A549 (cell line): ENCODE data around the gene NXN. TPM values are rescaled to one million over a fixed set of nuclear protein-coding genes. Genes with fewer than 3 reads are reported as not detected.

Source experiments
- ATAC-seq, 2 experiments: fragments of 200-7000 bp in 1 of 2; fragments of >200 bp in 1 of 2; cut with Nextera tagmentation in 1 of 2; cut with Tn5 transposase in 1 of 2; 3 replicates each; pipeline versions ENCODE4 v1.8.0 to v1.9.1; 2018 to 2020; ENCODE audit warnings: mild to moderate bottlenecking in 1 of 2, moderate library complexity in 1 of 2
- CTCF ChIA-PET: fragments of 300-600 bp; sonication (Branson Sonifier 250); formaldehyde crosslinking; extraction: SDS; loops from one replicate; lab custom pipeline; 2021; ENCODE audit warnings: antibody characterized with exemption, inconsistent platforms; lab: Yijun Ruan, JAX
- POLR2A ChIA-PET: fragments of 350-600 bp; formaldehyde crosslinking; extraction: SDS; loops from one replicate; lab custom pipeline; 2021; ENCODE audit warnings: antibody characterized with exemption, inconsistent platforms; lab: Yijun Ruan, JAX
- DNase-seq, 2 experiments: peaks; one replicate each; pipeline versions ENCODE4 v3.0.0 to v3.0.0-alpha.2; 2011 to 2016; ENCODE audit warnings: low read depth in 1 of 2, low spot score in 1 of 2
- FAIRE-seq: peaks from 2 replicates; lab custom pipeline; 2011; peaks lifted over from hg19 to GRCh38; lab: Jason Lieb, UNC
- H3K27ac ChIP-seq, 2 experiments: fragments of >200 bp; sonication (Bioruptor Twin); formaldehyde crosslinking; 3 replicates each; pipeline ENCODE4 v1.5.1; 2016 to 2017
- H3K4me1 ChIP-seq: fragments of >200 bp; sonication (Bioruptor Twin); formaldehyde crosslinking; 3 replicates; pipeline ENCODE4 v1.6.1; 2016
- H3K4me2 ChIP-seq: fragments of >200 bp; sonication (Bioruptor Twin); formaldehyde crosslinking; 3 replicates; pipeline ENCODE4 v1.6.1; 2016
- H3K4me3 ChIP-seq: fragments of >200 bp; sonication (Bioruptor Twin); formaldehyde crosslinking; 3 replicates; pipeline ENCODE4 v1.5.1; 2016
- H3K9me3 ChIP-seq: fragments of >200 bp; sonication (Bioruptor Twin); formaldehyde crosslinking; 3 replicates; pipeline ENCODE4 v1.6.1; 2016
- CBX8 ChIP-seq: fragments of 200-600 bp; sonication (generic); IDR thresholded peaks from 2 replicates; pipeline ENCODE4 v1.6.1; 2016
- CEBPB ChIP-seq, 2 experiments: fragments of >200 bp in 1 of 2; sonication (Bioruptor Twin) in 1 of 2; formaldehyde crosslinking in 1 of 2; IDR thresholded peaks; 2 replicates each; pipeline ENCODE4 v1.6.1; 2012 to 2016
- EHF ChIP-seq: fragments of 250-450 bp; sonication (Bioruptor Pico); IDR thresholded peaks from 2 replicates; pipeline ENCODE4 v1.5.0; 2020; ENCODE audit warnings: mild to moderate bottlenecking
- EHMT2 ChIP-seq: fragments of 200-600 bp; sonication (generic); IDR thresholded peaks from 2 replicates; pipeline ENCODE4 v1.6.1; 2016; ENCODE audit warnings: antibody characterized with exemption, low read depth, mild to moderate bottlenecking, moderate library complexity
- EP300 ChIP-seq, 2 experiments: fragments of >200 bp; sonication (Bioruptor Twin); formaldehyde crosslinking; IDR thresholded peaks; 2 replicates in 1 of 2; 3 replicates in 1 of 2; pipeline ENCODE4 v1.6.1; 2016 to 2017
- ESRRA ChIP-seq: fragments of 150-350 bp; IDR thresholded peaks from 2 replicates; pipeline ENCODE4 v1.6.1; 2014; ENCODE audit warnings: mild to moderate bottlenecking, low read length, borderline replicate concordance
- HDAC2 ChIP-seq: fragments of 200-600 bp; sonication (generic); IDR thresholded peaks from 2 replicates; pipeline ENCODE4 v1.6.1; 2016
- HOXA7 ChIP-seq: fragments of 250-450 bp; sonication (Bioruptor Pico); IDR thresholded peaks from 2 replicates; pipeline ENCODE4 v1.5.0; 2020; ENCODE audit warnings: mild to moderate bottlenecking, moderate library complexity
- HOXB5 ChIP-seq: fragments of 250-450 bp; sonication (Bioruptor Pico); IDR thresholded peaks from 2 replicates; pipeline ENCODE4 v1.5.0; 2020; ENCODE audit warnings: mild to moderate bottlenecking, moderate library complexity
- JUNB ChIP-seq: fragments of >200 bp; sonication (Bioruptor Twin); formaldehyde crosslinking; IDR thresholded peaks from 2 replicates; pipeline ENCODE4 v1.6.1; 2016
- NFE2L2 ChIP-seq: fragments of 150-350 bp; conservative IDR thresholded peaks from 2 replicates; pipeline ENCODE4 v1.6.1; 2014; ENCODE audit warnings: low read length
- NR3C1 ChIP-seq: fragments of >200 bp; sonication (Bioruptor Twin); formaldehyde crosslinking; IDR thresholded peaks from 3 replicates; pipeline ENCODE4 v1.6.1; 2017
- POLR2A ChIP-seq: IDR thresholded peaks from 2 replicates; pipeline ENCODE4 v1.6.1; 2012; ENCODE audit warnings: mild to moderate bottlenecking, low read length
- RCOR1 ChIP-seq: fragments of 150-350 bp; IDR thresholded peaks from 2 replicates; pipeline ENCODE4 v1.6.1; 2014; ENCODE audit warnings: antibody characterized with exemption, low read length, low read depth
- RFX5 ChIP-seq: fragments of 450-650 bp; IDR thresholded peaks from 2 replicates; pipeline ENCODE4 v1.7.1; 2014; ENCODE audit warnings: antibody characterized with exemption, mild to moderate bottlenecking, moderate library complexity
- SREBF2 ChIP-seq: fragments of 450-650 bp; IDR thresholded peaks from 2 replicates; pipeline ENCODE4 v1.6.1; 2014; ENCODE audit warnings: mild to moderate bottlenecking, moderate library complexity
- TFCP2L1 ChIP-seq: fragments of 250-450 bp; sonication (Bioruptor Pico); IDR thresholded peaks from 2 replicates; pipeline ENCODE4 v1.5.0; 2021; ENCODE audit warnings: mild to moderate bottlenecking
- ZC3H11A ChIP-seq: fragments of 450-650 bp; IDR thresholded peaks from 2 replicates; pipeline ENCODE4 v1.6.1; 2014; ENCODE audit warnings: antibody characterized with exemption, mild to moderate bottlenecking
- ZNF302 ChIP-seq: fragments of 250-450 bp; sonication (Bioruptor Pico); IDR thresholded peaks from 2 replicates; pipeline ENCODE4 v1.9.0; 2021; ENCODE audit warnings: inconsistent platforms, mild to moderate bottlenecking, moderate library complexity
- ZSCAN20 ChIP-seq: fragments of 250-450 bp; sonication (Bioruptor Pico); IDR thresholded peaks from 2 replicates; pipeline ENCODE4 v1.8.0; 2022; ENCODE audit warnings: mild to moderate bottlenecking, moderate library complexity
- WGBS: methylation state at CpG from one replicate; pipeline ENCODE4 v1.1.6; 2017; ENCODE audit errors: missing lambda C conversion rate; 5-methylcytosine and 5-hydroxymethylcytosine counted together
- polyA plus RNA-seq, 4 experiments: library from polyadenylated mRNA; depleted of rRNA in 3 of 4; stranded (reverse); fragments of >200 nt; fragmentation: RNase III in 1 of 4; extraction: RNeasy Plus Mini Kit Qiagen cat#74134 plus additional on column Dnase treatment in 1 of 4; gene quantifications; 2 replicates in 3 of 4; 3 replicates in 1 of 4; pipeline ENCODE4 v1.2.3, GENCODE V29; 2011 to 2017
- TF ChIP-seq, protein P1 (sequence below): fragments of 250-450 bp; sonication (Bioruptor Pico); IDR thresholded peaks from 2 replicates; pipeline ENCODE4 v1.5.0; 2020; ENCODE audit warnings: low read depth, mild to moderate bottlenecking, moderate library complexity
- TF ChIP-seq, protein P2 (sequence below): fragments of >200 bp; sonication (Bioruptor Twin); formaldehyde crosslinking; IDR thresholded peaks from 2 replicates; pipeline ENCODE4 v1.6.1; 2016
- TF ChIP-seq, protein P3 (sequence below): IDR thresholded peaks from 2 replicates; pipeline ENCODE4 v1.6.1; 2012
- TF ChIP-seq, protein P4 (sequence below): IDR thresholded peaks from 2 replicates; pipeline ENCODE4 v1.6.1; 2012
- TF ChIP-seq, protein P5 (sequence below): fragments of 150-350 bp; IDR thresholded peaks from 2 replicates; pipeline ENCODE4 v1.6.1; 2014; ENCODE audit warnings: low read depth, mild to moderate bottlenecking, low read length
- TF ChIP-seq, protein P6 (sequence below): fragments of 450-650 bp; IDR thresholded peaks from 2 replicates; pipeline ENCODE4 v1.6.1; 2014; ENCODE audit warnings: antibody characterized with exemption
- TF ChIP-seq, protein P7 (sequence below): fragments of >200 bp; sonication (Bioruptor Twin); formaldehyde crosslinking; IDR thresholded peaks from 3 replicates; pipeline ENCODE4 v1.6.1; 2016

The NXN gene
- polyA plus RNA-seq, 2 of the 4 experiments (the other 2 are of a cell fraction): 24.6 to 31.1 TPM

DNA sequence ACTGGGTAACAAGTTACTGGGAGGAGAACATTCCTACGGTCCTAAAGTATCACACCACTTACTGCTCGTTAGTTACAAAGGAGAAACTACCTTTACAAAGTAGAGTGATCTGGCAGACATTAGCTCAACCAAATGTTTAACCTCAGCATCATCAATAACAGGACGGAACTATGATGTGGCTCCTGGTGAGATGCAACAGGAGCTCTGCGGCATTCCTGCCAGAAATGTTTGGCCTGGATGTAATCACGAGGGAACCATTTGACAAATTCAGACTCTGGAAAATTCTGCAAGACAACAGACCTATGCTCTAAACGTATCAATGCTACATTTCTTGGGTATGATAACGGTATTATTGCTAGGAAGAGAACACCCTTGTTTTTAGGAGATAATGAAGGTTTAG, 117.0 kb downstream of the NXN start:
- no peaks in the 10 kb centered on the region for H3K4me1 ChIP-seq
- no peak overlapping the region for H3K27ac ChIP-seq
- no peak for TF ChIP-seq ZC3H11A
- TF ChIP-seq POLR2A: no peak
- TF ChIP-seq, protein P1, sequence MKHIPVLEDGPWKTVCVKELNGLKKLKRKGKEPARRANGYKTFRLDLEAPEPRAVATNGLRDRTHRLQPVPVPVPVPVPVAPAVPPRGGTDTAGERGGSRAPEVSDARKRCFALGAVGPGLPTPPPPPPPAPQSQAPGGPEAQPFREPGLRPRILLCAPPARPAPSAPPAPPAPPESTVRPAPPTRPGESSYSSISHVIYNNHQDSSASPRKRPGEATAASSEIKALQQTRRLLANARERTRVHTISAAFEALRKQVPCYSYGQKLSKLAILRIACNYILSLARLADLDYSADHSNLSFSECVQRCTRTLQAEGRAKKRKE (CRISPR knock-in tag): no peak
- TF ChIP-seq, protein P2, sequence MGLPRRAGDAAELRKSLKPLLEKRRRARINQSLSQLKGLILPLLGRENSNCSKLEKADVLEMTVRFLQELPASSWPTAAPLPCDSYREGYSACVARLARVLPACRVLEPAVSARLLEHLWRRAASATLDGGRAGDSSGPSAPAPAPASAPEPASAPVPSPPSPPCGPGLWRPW: no peak
- no peak for TF ChIP-seq NFE2L2
- TF ChIP-seq ZNF302 (CRISPR knock-in tag): no peak
- TF ChIP-seq, protein P3, sequence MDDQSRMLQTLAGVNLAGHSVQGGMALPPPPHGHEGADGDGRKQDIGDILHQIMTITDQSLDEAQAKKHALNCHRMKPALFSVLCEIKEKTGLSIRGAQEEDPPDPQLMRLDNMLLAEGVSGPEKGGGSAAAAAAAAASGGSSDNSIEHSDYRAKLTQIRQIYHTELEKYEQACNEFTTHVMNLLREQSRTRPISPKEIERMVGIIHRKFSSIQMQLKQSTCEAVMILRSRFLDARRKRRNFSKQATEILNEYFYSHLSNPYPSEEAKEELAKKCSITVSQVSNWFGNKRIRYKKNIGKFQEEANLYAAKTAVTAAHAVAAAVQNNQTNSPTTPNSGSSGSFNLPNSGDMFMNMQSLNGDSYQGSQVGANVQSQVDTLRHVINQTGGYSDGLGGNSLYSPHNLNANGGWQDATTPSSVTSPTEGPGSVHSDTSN: no peak
- no peak for TF ChIP-seq ESRRA
- no peak for TF ChIP-seq ZSCAN20
- TF ChIP-seq, protein P4, sequence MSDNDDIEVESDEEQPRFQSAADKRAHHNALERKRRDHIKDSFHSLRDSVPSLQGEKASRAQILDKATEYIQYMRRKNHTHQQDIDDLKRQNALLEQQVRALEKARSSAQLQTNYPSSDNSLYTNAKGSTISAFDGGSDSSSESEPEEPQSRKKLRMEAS: no peak
- no peak for TF ChIP-seq SREBF2
- TF ChIP-seq, protein P5, sequence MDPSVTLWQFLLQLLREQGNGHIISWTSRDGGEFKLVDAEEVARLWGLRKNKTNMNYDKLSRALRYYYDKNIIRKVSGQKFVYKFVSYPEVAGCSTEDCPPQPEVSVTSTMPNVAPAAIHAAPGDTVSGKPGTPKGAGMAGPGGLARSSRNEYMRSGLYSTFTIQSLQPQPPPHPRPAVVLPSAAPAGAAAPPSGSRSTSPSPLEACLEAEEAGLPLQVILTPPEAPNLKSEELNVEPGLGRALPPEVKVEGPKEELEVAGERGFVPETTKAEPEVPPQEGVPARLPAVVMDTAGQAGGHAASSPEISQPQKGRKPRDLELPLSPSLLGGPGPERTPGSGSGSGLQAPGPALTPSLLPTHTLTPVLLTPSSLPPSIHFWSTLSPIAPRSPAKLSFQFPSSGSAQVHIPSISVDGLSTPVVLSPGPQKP: no peak
- ChIA-PET CTCF (interaction anchor here (0.5 to 2.5 kb wide), 6 partner anchors 10 to 118 kb away, joined by 3 to 17 read pairs (median 4); no protein-coding TSS in a partner anchor), POLR2A (no interaction called here)
- H3K9me3 ChIP-seq: no peaks in the 10 kb centered on the region
- ATAC-seq: no peak
- no peak for FAIRE-seq
- no peak overlapping the region for H3K4me2 ChIP-seq
- no peak overlapping the region for H3K4me3 ChIP-seq
- DNase-seq: no peak
- 73% methylated on average over 7 of the region's 7 CpGs for WGBS

DNA sequence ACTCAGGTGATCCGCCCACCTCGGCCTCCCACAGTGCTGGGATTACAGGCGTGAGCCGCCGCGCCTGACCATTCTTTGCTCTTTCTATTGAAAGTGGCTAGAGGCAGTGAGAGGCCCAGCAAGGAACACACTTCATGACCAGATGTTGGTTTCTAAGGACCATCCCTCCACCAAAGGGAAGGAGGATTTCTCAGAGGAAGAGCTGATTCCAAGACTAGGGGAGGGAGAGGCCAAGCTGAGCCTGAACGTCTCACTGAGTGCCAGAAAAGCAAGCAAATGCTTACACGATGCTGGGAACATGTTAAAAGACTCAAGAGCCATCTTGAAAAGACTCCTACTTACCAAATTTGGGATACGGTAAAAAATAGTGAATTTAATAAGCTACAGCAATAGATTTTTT, 118.2 kb downstream of the NXN start:
- Histone ChIP-seq H3K4me3 (no peak overlapping the region), H3K4me1 (no peaks in the 10 kb centered on the region), H3K27ac (no peak overlapping the region), H3K9me3 (no peaks in the 10 kb centered on the region)
- TF ChIP-seq NR3C1 (no peak), EHF (CRISPR knock-in tag) (no peak), ZSCAN20 (no peak), RCOR1 (no peak)
- TF ChIP-seq, protein P5: no peak
- TF ChIP-seq, all 56 proteins: peak for 0
- no peak for ATAC-seq
- 86% methylated on average over 9 of the region's 9 CpGs for WGBS
- H3K4me2 ChIP-seq: no peak overlapping the region
- POLR2A ChIA-PET: no interaction called here
- DNase-seq: no peak
- CTCF ChIA-PET: interaction anchor here (0.8 to 2.5 kb wide), 6 partner anchors 9 to 119 kb away, joined by 3 to 17 read pairs (median 5); no protein-coding TSS in a partner anchor
- FAIRE-seq: no peak

DNA sequence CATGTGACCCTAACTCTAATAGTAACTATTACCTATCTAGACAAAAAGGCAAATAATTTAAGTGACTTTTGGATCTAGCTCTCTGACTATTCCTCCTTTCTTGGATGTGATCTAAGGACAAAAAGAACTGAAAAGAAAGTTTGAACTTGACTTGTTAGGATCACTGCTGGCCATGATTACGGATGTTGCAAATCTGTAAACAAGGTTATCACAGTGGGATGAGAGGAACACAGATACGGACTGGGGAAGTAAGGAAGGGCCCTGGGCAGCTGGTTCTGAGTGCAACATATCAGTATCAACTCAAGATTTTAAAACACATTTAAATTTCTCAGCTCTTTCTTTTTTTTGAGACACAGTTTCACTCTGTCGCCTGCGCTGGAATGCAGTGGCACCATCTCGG, 118.8 kb downstream of the NXN start:
- FAIRE-seq: no peak
- 92% methylated on average over 5 of the region's 5 CpGs for WGBS
- Histone ChIP-seq H3K4me3 (no peak overlapping the region), H3K9me3 (no peaks in the 10 kb centered on the region), H3K4me1 (no peaks in the 10 kb centered on the region), H3K27ac (no peak overlapping the region), H3K4me2 (no peak overlapping the region)
- no peak for ATAC-seq
- DNase-seq: no peak
- POLR2A ChIA-PET: no interaction called here
- CTCF ChIA-PET: interaction anchor here (0.9 to 2.5 kb wide), 3 partner anchors 17 to 120 kb away, joined by 3 to 17 read pairs (median 4); no protein-coding TSS in a partner anchor
- TF ChIP-seq JUNB: no peak
- TF ChIP-seq, protein P2: no peak
- TF ChIP-seq, protein P6, sequence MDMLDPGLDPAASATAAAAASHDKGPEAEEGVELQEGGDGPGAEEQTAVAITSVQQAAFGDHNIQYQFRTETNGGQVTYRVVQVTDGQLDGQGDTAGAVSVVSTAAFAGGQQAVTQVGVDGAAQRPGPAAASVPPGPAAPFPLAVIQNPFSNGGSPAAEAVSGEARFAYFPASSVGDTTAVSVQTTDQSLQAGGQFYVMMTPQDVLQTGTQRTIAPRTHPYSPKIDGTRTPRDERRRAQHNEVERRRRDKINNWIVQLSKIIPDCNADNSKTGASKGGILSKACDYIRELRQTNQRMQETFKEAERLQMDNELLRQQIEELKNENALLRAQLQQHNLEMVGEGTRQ: no peak
- no peak for TF ChIP-seq HOXB5 (CRISPR knock-in tag)
- no peak for TF ChIP-seq CBX8
- TF ChIP-seq HOXA7: no peak
- TF ChIP-seq RFX5: no peak
- TF ChIP-seq, protein P3: no peak
- no peak for TF ChIP-seq EP300 (IDR thresholded peaks at IDR 0.05)
- TF ChIP-seq TFCP2L1: no peak
- no peak for TF ChIP-seq HDAC2
- no peak for TF ChIP-seq CEBPB (IDR thresholded peaks at IDR 0.05)
- no peak for TF ChIP-seq EHMT2
- TF ChIP-seq SREBF2: no peak
- TF ChIP-seq, protein P7, sequence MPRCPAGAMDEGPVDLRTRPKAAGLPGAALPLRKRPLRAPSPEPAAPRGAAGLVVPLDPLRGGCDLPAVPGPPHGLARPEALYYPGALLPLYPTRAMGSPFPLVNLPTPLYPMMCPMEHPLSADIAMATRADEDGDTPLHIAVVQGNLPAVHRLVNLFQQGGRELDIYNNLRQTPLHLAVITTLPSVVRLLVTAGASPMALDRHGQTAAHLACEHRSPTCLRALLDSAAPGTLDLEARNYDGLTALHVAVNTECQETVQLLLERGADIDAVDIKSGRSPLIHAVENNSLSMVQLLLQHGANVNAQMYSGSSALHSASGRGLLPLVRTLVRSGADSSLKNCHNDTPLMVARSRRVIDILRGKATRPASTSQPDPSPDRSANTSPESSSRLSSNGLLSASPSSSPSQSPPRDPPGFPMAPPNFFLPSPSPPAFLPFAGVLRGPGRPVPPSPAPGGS: no peak
